Measurements from ENCODE around the gene AKAP9. TPM values are rescaled to one million over a fixed set of nuclear protein-coding genes. Genes with fewer than 3 reads are reported as not detected.

AKAP9 gene
- total and polyA plus RNA-seq, 4 experiments from 2014 or later: 8.6 to 91.4 (median 71.0) TPM

DNA sequence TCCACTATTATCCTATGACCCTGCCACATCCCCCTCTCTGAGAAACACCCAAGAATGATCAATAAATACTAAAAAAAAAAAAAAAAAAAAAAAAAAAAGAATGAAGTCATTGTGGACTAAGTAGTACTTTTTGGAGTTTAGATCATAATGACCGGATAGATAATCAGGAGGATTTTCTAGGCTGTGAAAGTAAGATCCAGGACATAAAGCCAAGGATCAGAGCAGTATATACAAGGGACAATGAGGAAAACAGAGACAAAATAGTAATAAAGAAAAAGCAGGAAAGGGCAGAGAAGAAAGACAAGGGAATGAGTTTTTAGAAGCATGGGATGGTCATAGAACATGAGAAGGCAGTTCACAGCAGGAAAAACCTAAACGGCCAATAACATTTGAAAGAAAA lies 87.6 kb downstream of the AKAP9 start:
- no peak for DNase-seq
- no peak overlapping the region for H3K4me3 ChIP-seq (ENCODE audit: low read length in 2 of 2)
- Mint-ChIP-seq H3K4me3 (no peak overlapping the region), H3K27ac (no peak overlapping the region), H3K9me3 (peaks cover 0 to 3% (median 0%) of the 10 kb centered on the region in 8 donors), H3K27me3 (no peaks in the 10 kb centered on the region), H3K4me1 (peaks cover 0 to 3% (median 0%) of the 10 kb centered on the region in 4 donors), H3K36me3 (peaks cover 48 to 51% of the 10 kb centered on the region in 2 donors)
- H3K4me1 ChIP-seq (ENCODE audit: insufficient read depth, low read length): no peaks in the 10 kb centered on the region
- H3K27ac ChIP-seq (ENCODE audit: low read depth, low read length): no peak overlapping the region
- intact Hi-C loops (cut with micrococcal nuclease): no loop called here
- no peaks in the 10 kb centered on the region for H3K9me3 ChIP-seq (ENCODE audit: control insufficient read depth in 1 of 2, low read length in 2 of 2)
- ChIA-PET POLR2A (ENCODE audit: partially characterized antibody) (no interaction called here), CTCF (ENCODE audit: partially characterized antibody) (no interaction called here)
- peaks cover 19% of the 10 kb centered on the region for H3K36me3 ChIP-seq (ENCODE audit: insufficient read depth, low read length)
- H3K27me3 ChIP-seq (ENCODE audit: insufficient read depth, low read length): no peaks in the 10 kb centered on the region

DNA sequence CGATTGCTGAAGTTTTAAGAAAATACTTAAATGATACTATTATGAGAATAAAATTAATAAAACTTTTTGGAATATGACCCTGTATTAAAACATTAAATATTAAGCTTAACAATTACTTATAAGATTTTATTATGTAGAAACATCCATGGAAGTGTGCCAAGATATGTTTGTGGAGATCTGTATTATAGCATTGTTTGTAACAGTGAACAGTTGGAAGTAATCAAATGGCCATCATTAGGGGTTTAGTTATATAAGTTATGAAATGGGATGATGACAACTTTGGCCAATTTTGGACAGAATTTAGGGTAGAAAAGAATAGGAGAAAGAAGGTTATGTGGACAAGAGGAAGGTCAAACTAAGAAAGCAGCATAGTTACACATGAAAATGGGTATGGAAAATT lies 88.0 kb downstream of the AKAP9 start:
- peaks cover 14% of the 10 kb centered on the region for H3K36me3 ChIP-seq (ENCODE audit: insufficient read depth, low read length)
- Mint-ChIP-seq H3K36me3 (peaks cover 45 to 47% of the 10 kb centered on the region in 2 donors), H3K4me3 (no peak overlapping the region), H3K27ac (peak overlapping the region in 1 of 7 donors; percentile 71), H3K27me3 (no peaks in the 10 kb centered on the region), H3K9me3 (peaks cover 0 to 3% (median 0%) of the 10 kb centered on the region in 8 donors), H3K4me1 (no peaks in the 10 kb centered on the region)
- no peaks in the 10 kb centered on the region for H3K27me3 ChIP-seq (ENCODE audit: insufficient read depth, low read length)
- H3K27ac ChIP-seq (ENCODE audit: low read depth, low read length): no peak overlapping the region
- H3K9me3 ChIP-seq (ENCODE audit: control insufficient read depth in 1 of 2, low read length in 2 of 2): no peaks in the 10 kb centered on the region
- CTCF ChIA-PET (ENCODE audit: partially characterized antibody): no interaction called here
- POLR2A ChIA-PET (ENCODE audit: partially characterized antibody): no interaction called here
- no peak for DNase-seq
- H3K4me3 ChIP-seq (ENCODE audit: low read length in 2 of 2): no peak overlapping the region
- intact Hi-C loops (cut with micrococcal nuclease): no loop called here
- H3K4me1 ChIP-seq (ENCODE audit: insufficient read depth, low read length): no peaks in the 10 kb centered on the region

DNA sequence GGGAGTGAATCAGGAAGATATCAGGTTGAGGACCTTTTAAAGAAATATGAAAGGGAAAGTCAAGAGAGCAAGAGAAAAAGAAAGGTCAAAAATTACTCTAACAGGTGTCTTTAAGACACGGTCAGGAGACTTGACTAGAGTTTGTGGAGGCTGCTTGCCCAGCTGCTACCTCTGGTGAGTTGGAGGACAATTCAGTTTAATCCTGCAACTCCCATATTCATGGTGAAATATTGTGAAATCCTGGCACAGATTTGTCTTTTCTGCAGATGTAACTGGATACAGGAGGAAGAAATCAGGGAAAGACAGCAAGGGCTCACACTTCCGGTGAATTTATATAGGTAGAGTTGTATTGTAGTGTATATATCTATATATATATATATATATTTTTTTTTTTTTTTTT lies 93.5 kb downstream of the AKAP9 start:
- H3K4me1 ChIP-seq (ENCODE audit: insufficient read depth, low read length): no peaks in the 10 kb centered on the region
- POLR2A ChIA-PET (ENCODE audit: partially characterized antibody): no interaction called here
- Mint-ChIP-seq H3K36me3 (peaks cover 32 to 53% of the 10 kb centered on the region in 2 donors), H3K4me1 (peaks cover 0 to 4% (median 1%) of the 10 kb centered on the region in 4 donors), H3K9me3 (no peaks in the 10 kb centered on the region), H3K4me3 (no peak overlapping the region), H3K27me3 (no peaks in the 10 kb centered on the region), H3K27ac (peak overlapping the region in 2 of 7 donors; percentile 10 to 59)
- no peaks in the 10 kb centered on the region for H3K27me3 ChIP-seq (ENCODE audit: insufficient read depth, low read length)
- intact Hi-C loops (cut with micrococcal nuclease): no loop called here
- no peak overlapping the region for H3K27ac ChIP-seq (ENCODE audit: low read depth, low read length)
- H3K9me3 ChIP-seq (ENCODE audit: control insufficient read depth in 1 of 2, low read length in 2 of 2): no peaks in the 10 kb centered on the region
- CTCF ChIA-PET (ENCODE audit: partially characterized antibody): interaction anchor here (0.5 kb wide), 1 partner anchor 1607 kb away, joined by 3 read pairs; no protein-coding TSS in a partner anchor
- H3K36me3 ChIP-seq (ENCODE audit: insufficient read depth, low read length): peaks cover 9% of the 10 kb centered on the region
- no peak for DNase-seq
- no peak overlapping the region for H3K4me3 ChIP-seq (ENCODE audit: low read length in 2 of 2)

DNA sequence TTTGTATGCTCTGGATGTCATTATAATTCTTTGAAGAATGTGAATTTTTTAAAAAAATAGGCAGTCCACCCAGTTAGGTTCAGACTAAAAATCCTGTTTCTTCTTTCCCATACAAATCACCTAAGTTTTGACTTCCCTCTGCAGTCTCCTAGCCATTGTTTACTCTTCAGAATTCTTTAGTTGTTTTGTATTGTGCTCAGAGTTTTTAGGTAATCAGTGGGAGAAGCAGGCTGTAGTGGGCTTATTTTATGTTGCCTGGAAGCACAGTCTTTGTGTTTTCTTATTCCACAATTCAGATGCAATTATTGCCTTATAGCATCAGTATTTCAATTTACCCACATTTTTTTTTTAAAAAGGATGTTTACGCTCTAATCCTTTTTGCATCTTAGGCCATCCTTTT lies 94.9 kb downstream of the AKAP9 start:
- no peak for DNase-seq
- POLR2A ChIA-PET (ENCODE audit: partially characterized antibody): no interaction called here
- Histone ChIP-seq H3K27ac (ENCODE audit: low read depth, low read length) (no peak overlapping the region), H3K36me3 (ENCODE audit: insufficient read depth, low read length) (peaks cover 10% of the 10 kb centered on the region), H3K9me3 (ENCODE audit: control insufficient read depth in 1 of 2, low read length in 2 of 2) (no peaks in the 10 kb centered on the region), H3K4me1 (ENCODE audit: insufficient read depth, low read length) (no peaks in the 10 kb centered on the region), H3K4me3 (ENCODE audit: low read length in 2 of 2) (no peak overlapping the region), H3K27me3 (ENCODE audit: insufficient read depth, low read length) (no peaks in the 10 kb centered on the region)
- intact Hi-C loops (cut with micrococcal nuclease): no loop called here
- Mint-ChIP-seq H3K4me3 (no peak overlapping the region), H3K9me3 (no peaks in the 10 kb centered on the region), H3K36me3 (peaks cover 33 to 47% of the 10 kb centered on the region in 2 donors), H3K27me3 (no peaks in the 10 kb centered on the region), H3K4me1 (peaks cover 0 to 4% (median 2%) of the 10 kb centered on the region in 4 donors), H3K27ac (no peak overlapping the region)
- CTCF ChIA-PET (ENCODE audit: partially characterized antibody): no interaction called here

DNA sequence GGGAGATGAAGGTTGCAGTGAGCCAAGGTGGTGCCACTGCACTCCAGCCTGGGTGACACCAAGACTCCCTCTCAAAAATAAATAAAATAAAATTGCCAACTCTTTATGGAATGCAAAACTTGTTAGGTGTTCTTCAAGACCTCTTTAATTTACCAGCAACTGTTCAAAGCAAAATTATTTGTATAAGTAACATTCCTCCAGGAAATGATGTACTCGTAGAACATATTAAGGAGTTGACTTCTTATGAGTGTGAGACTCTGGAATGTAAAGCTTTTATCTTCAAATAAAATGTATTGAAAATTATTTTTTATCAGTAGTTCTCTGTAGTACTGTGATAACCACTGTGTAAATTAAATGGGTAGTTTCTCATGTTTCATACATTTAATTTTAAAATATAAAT lies 99.2 kb downstream of the AKAP9 start:
- Histone ChIP-seq H3K36me3 (ENCODE audit: insufficient read depth, low read length) (peaks cover 19% of the 10 kb centered on the region), H3K4me1 (ENCODE audit: insufficient read depth, low read length) (no peaks in the 10 kb centered on the region), H3K9me3 (ENCODE audit: control insufficient read depth in 1 of 2, low read length in 2 of 2) (no peaks in the 10 kb centered on the region), H3K27ac (ENCODE audit: low read depth, low read length) (no peak overlapping the region), H3K4me3 (ENCODE audit: low read length in 2 of 2) (no peak overlapping the region), H3K27me3 (ENCODE audit: insufficient read depth, low read length) (no peaks in the 10 kb centered on the region)
- ChIA-PET POLR2A (ENCODE audit: partially characterized antibody) (no interaction called here), CTCF (ENCODE audit: partially characterized antibody) (interaction anchor here (1.0 to 1.3 kb wide), 2 partner anchors 9 to 14 kb away, joined by 3 to 4 read pairs; no protein-coding TSS in a partner anchor)
- no peaks in the 10 kb centered on the region for H3K27me3 Mint-ChIP-seq
- no peak for DNase-seq
- no peaks in the 10 kb centered on the region for H3K9me3 Mint-ChIP-seq
- intact Hi-C loops (cut with micrococcal nuclease): no loop called here
- H3K4me1 Mint-ChIP-seq: peaks cover 0 to 2% (median 0%) of the 10 kb centered on the region in 4 donors
- H3K36me3 Mint-ChIP-seq: peaks cover 20 to 47% of the 10 kb centered on the region in 2 donors
- no peak overlapping the region for H3K4me3 Mint-ChIP-seq
- H3K27ac Mint-ChIP-seq: no peak overlapping the region

DNA sequence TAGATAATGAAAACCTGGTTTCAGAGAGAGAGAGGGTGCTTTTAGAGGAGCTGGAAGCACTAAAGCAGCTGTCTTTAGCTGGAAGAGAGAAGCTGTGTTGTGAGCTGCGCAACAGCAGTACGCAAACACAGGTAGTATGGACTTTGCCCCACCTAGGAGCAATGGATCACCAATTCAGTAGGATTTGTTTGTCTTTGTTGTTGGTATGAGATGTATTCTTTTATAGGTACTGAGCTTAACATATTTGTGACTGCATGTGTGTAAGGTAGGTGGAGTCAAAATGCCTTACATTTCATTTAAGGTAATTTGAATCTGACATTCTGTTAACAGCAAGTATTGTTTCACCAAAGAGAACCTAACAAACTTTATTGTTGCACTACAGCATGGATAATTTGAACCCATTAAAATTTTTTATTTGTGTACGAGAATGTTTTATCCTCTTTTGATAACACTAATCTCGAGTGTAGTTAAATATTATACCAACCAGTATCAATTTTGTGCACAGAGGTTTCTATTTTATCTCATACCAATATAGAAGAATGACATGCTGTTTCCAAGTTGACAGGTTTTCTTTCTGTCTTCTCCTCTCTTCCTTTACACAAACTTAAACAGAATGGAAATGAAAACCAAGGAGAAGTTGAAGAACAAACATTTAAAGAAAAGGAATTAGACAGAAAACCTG lies 101.5 kb downstream of the AKAP9 start:
- Histone ChIP-seq H3K27me3 (ENCODE audit: insufficient read depth, low read length) (no peaks in the 10 kb centered on the region), H3K4me3 (ENCODE audit: low read length in 2 of 2) (no peak overlapping the region), H3K36me3 (ENCODE audit: insufficient read depth, low read length) (peaks cover 28% of the 10 kb centered on the region), H3K4me1 (ENCODE audit: insufficient read depth, low read length) (no peaks in the 10 kb centered on the region), H3K27ac (ENCODE audit: low read depth, low read length) (no peak overlapping the region), H3K9me3 (ENCODE audit: control insufficient read depth in 1 of 2, low read length in 2 of 2) (no peaks in the 10 kb centered on the region)
- POLR2A ChIA-PET (ENCODE audit: partially characterized antibody): no interaction called here
- intact Hi-C loops (cut with micrococcal nuclease): no loop called here
- no peak for DNase-seq
- Mint-ChIP-seq H3K9me3 (no peaks in the 10 kb centered on the region), H3K27ac (no peak overlapping the region), H3K36me3 (peaks cover 30 to 58% of the 10 kb centered on the region in 2 donors), H3K4me3 (no peak overlapping the region), H3K4me1 (peaks cover 0 to 2% (median 0%) of the 10 kb centered on the region in 4 donors), H3K27me3 (no peaks in the 10 kb centered on the region)
- CTCF ChIA-PET (ENCODE audit: partially characterized antibody): no interaction called here

DNA sequence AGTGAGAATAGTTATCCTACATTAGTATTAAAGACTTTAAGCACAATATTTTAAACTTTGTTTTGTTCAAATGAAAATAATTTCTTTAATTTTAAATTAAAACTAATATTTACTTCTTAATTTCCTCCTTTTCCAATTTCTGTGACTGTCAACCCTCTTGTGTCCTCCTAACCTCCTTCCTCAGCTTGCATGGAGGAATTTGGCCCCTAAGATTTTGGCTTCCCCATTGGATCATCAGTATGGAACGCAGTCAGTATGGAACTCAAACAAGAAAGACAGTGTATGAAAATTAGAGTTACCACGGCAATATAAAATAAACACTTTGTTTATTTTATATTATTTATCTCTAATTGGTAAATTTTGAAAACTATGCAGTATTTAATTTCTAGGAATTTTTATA lies 102.4 kb downstream of the AKAP9 start:
- peaks cover 33 to 61% of the 10 kb centered on the region in 2 donors for H3K36me3 Mint-ChIP-seq
- H3K36me3 ChIP-seq (ENCODE audit: insufficient read depth, low read length): peaks cover 28% of the 10 kb centered on the region
- H3K27me3 ChIP-seq (ENCODE audit: insufficient read depth, low read length): no peaks in the 10 kb centered on the region
- peaks cover 0 to 2% (median 0%) of the 10 kb centered on the region in 4 donors for H3K4me1 Mint-ChIP-seq
- H3K9me3 ChIP-seq (ENCODE audit: control insufficient read depth in 1 of 2, low read length in 2 of 2): no peaks in the 10 kb centered on the region
- no peak overlapping the region for H3K4me3 ChIP-seq (ENCODE audit: low read length in 2 of 2)
- H3K27ac Mint-ChIP-seq: peak overlapping the region in 1 of 7 donors; percentile 43
- POLR2A ChIA-PET (ENCODE audit: partially characterized antibody): no interaction called here
- H3K4me3 Mint-ChIP-seq: no peak overlapping the region
- H3K27ac ChIP-seq (ENCODE audit: low read depth, low read length): no peak overlapping the region
- H3K9me3 Mint-ChIP-seq: no peaks in the 10 kb centered on the region
- CTCF ChIA-PET (ENCODE audit: partially characterized antibody): no interaction called here
- intact Hi-C loops (cut with micrococcal nuclease): no loop called here
- no peaks in the 10 kb centered on the region for H3K27me3 Mint-ChIP-seq
- H3K4me1 ChIP-seq (ENCODE audit: insufficient read depth, low read length): no peaks in the 10 kb centered on the region
- DNase-seq: no peak

Data from CD4-positive, alpha-beta memory T cell (primary cell).